HG03064 (cell line): Measurements from ENCODE around the gene CA6.
"Not testable (repeated sequence)": the region's sequence is repeated elsewhere in the genome, so short reads cannot be mapped to it uniquely, and the experiment has no call there.

Experiments
- ATAC-seq: cut with Tn5 transposase; IDR thresholded peaks from one replicate; pipeline ENCODE4 v1.9.1; 2021; ENCODE audit warnings: low read depth; ENCODE audit not compliant: unreplicated experiment

The CA6 gene

GRCh38 chr1:8968902-8969301, 23.2 kb downstream of the CA6 start:
- not testable (repeated sequence) for ATAC-seq

GRCh38 chr1:8969937-8970336, 24.3 kb downstream of the CA6 start:
- ATAC-seq: no peak

GRCh38 chr1:8970870-8971337, 25.2 kb downstream of the CA6 start:
- no peak for ATAC-seq

- ATAC-seq: no peak
These were observed 28.9 kb downstream of the CA6 start for GRCh38 chr1:8974551-8974950.

- ATAC-seq: no peak
These were observed 30.7 kb downstream of the CA6 start for GRCh38 chr1:8976338-8976737.

GRCh38 chr1:8976896-8977450, 31.3 kb downstream of the CA6 start:
- ATAC-seq: no peak

- no peak for ATAC-seq
These were observed 35.0 kb downstream of the CA6 start for GRCh38 chr1:8980656-8981055.

- no peak for ATAC-seq
These were observed 35.5 kb downstream of the CA6 start for GRCh38 chr1:8981169-8981568.

- no peak for ATAC-seq
These were observed 38.5 kb downstream of the CA6 start for GRCh38 chr1:8984203-8984602.

- ATAC-seq: no peak
These were observed 39.3 kb downstream of the CA6 start for GRCh38 chr1:8984990-8985389.

- no peak for ATAC-seq
These were observed 40.5 kb downstream of the CA6 start for GRCh38 chr1:8985915-8986813.

- ATAC-seq: no peak
These were observed 41.1 kb downstream of the CA6 start for GRCh38 chr1:8986814-8987190.

- ATAC-seq: no peak
These were observed 42.4 kb downstream of the CA6 start for GRCh38 chr1:8987881-8988617.

- no peak for ATAC-seq
These were observed 42.9 kb downstream of the CA6 start for GRCh38 chr1:8988618-8988967.

GRCh38 chr1:8989061-8989460, 43.4 kb downstream of the CA6 start:
- no peak for ATAC-seq

- no peak for ATAC-seq
These were observed 44.2 kb downstream of the CA6 start for GRCh38 chr1:8989821-8990220.

- no peak for ATAC-seq
These were observed 47.4 kb downstream of the CA6 start for GRCh38 chr1:8992936-8993687.

- not testable (repeated sequence) for ATAC-seq
These were observed 48.5 kb downstream of the CA6 start for GRCh38 chr1:8993962-8994675.

GRCh38 chr1:9001534-9002214, 56.0 kb downstream of the CA6 start:
- ATAC-seq: not testable (repeated sequence)

GRCh38 chr1:9002215-9002560, 56.5 kb downstream of the CA6 start:
- not testable (repeated sequence) for ATAC-seq
